Measurements from ENCODE around the gene MAST3. TPM values are rescaled to one million over a fixed set of nuclear protein-coding genes. Genes with fewer than 3 reads are reported as not detected.

The MAST3 gene
- total RNA-seq, 1 donor from 2014 or later = 10.7 TPM

DNA sequence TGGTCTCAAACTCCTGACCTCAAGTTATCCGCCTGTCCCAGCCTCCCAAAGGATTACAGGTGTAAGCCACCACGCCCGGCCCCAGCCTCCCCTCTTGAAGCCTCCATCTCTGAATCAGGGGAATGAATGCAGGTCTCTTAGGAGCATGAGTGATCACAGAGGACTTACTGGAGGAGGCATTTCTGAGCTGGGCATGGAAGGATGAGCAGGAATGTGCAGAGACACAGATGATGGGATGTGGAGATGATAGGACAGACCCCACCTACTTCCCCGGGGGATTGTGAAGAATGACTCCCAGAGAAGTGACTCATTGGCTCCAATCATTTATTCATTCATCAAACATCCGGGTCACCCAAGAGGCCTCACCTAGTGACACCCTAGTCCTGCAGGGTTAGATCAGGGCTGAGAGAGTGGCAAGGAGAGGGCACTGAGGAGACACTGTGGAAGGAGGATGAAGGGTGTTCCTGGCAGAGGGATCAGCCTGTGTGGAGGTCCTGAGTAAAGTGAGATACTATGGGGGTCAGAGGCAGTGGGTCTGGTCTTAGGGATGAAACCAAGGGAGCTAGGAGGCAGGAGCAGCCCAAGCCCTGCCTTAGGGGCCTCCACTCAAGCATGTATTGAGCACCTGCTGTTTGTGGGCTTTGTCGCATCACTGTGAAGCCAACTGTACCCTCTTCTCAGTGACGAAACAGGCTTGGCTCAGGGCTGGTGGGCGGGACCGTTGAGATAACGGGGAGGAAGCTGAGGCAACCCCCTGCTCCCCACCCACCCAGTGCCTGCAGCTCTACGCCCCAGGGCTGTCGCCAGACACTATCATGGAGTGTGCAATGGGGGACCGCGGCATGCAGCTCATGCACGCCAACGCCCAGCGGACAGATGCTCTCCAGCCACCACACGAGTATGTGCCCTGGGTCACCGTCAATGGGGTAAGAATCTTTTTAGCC lies 79.1 kb downstream of the MAST3 start:
- DNase-seq (ENCODE audit: low spot score, unreplicated experiment) = no peak
- Mint-ChIP-seq H3K36me3 (ENCODE audit: insufficient read depth) (peaks cover 3% of the 10 kb centered on the region), H3K9me3 (ENCODE audit: low read depth) (no peaks in the 10 kb centered on the region), H3K4me3 (ENCODE audit: low read depth) (no peak overlapping the region), H3K4me1 (ENCODE audit: low read depth) (no peaks in the 10 kb centered on the region), H3K27me3 (peaks cover 22% of the 10 kb centered on the region), H3K27ac (peak overlapping the region; percentile 52)
- TF ChIP-seq, protein P1, sequence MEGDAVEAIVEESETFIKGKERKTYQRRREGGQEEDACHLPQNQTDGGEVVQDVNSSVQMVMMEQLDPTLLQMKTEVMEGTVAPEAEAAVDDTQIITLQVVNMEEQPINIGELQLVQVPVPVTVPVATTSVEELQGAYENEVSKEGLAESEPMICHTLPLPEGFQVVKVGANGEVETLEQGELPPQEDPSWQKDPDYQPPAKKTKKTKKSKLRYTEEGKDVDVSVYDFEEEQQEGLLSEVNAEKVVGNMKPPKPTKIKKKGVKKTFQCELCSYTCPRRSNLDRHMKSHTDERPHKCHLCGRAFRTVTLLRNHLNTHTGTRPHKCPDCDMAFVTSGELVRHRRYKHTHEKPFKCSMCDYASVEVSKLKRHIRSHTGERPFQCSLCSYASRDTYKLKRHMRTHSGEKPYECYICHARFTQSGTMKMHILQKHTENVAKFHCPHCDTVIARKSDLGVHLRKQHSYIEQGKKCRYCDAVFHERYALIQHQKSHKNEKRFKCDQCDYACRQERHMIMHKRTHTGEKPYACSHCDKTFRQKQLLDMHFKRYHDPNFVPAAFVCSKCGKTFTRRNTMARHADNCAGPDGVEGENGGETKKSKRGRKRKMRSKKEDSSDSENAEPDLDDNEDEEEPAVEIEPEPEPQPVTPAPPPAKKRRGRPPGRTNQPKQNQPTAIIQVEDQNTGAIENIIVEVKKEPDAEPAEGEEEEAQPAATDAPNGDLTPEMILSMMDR (IDR thresholded peaks at IDR 0.05; ENCODE audit: unreplicated experiment) = no peak

DNA sequence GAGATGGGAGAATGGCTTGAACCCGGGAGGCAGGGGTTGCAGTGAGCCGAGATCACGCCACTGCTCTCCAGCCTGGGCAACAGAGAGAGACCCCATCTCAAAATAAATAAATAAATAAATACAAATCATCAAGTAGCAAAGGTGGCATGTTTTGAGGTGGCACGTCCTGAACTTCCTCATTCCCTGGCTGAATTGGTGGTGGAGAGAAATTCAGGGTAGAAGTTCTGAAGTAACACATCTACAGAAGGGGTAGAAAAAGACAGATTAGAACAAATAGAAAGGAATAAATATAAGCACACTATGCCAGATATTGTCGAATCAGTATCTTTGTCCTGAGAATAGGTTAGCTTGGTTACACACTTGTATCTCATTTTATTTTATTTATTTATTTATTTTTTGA lies 82.4 kb downstream of the MAST3 start:
- H3K4me1 Mint-ChIP-seq (ENCODE audit: low read depth) = no peaks in the 10 kb centered on the region
- no peak overlapping the region for H3K27ac Mint-ChIP-seq
- H3K4me3 Mint-ChIP-seq (ENCODE audit: low read depth) = no peak overlapping the region
- no peaks in the 10 kb centered on the region for H3K9me3 Mint-ChIP-seq (ENCODE audit: low read depth)
- no peaks in the 10 kb centered on the region for H3K36me3 Mint-ChIP-seq (ENCODE audit: insufficient read depth)
- DNase-seq (ENCODE audit: low spot score, unreplicated experiment) = no peak
- peaks cover 9% of the 10 kb centered on the region for H3K27me3 Mint-ChIP-seq
- TF ChIP-seq, protein P1 (IDR thresholded peaks at IDR 0.05; ENCODE audit: unreplicated experiment) = no peak

DNA sequence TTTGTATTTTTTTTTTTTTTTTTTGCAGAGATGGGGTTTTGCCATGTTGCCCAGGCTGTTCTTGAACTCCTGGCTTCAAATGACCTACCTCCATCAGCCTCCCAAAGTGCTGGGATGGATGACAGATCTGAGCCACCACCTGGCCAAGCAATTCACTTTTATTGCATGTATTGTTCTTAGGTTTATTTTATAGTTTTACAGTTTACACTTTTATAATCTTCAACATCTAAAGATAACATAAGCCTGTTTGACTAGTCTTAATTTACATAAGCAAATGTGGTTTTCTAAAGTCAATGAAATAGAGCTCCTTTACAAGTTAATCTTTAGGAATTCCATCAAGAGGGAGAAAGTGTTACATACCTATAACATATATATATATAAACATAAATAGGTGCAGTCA lies 86.0 kb downstream of the MAST3 start:
- H3K36me3 Mint-ChIP-seq (ENCODE audit: insufficient read depth) = no peaks in the 10 kb centered on the region
- no peaks in the 10 kb centered on the region for H3K9me3 Mint-ChIP-seq (ENCODE audit: low read depth)
- no peak overlapping the region for H3K4me3 Mint-ChIP-seq (ENCODE audit: low read depth)
- no peaks in the 10 kb centered on the region for H3K4me1 Mint-ChIP-seq (ENCODE audit: low read depth)
- no peak for DNase-seq (ENCODE audit: low spot score, unreplicated experiment)
- H3K27me3 Mint-ChIP-seq = no peaks in the 10 kb centered on the region
- TF ChIP-seq, protein P1 (IDR thresholded peaks at IDR 0.05; ENCODE audit: unreplicated experiment) = no peak
- H3K27ac Mint-ChIP-seq = no peak overlapping the region

DNA sequence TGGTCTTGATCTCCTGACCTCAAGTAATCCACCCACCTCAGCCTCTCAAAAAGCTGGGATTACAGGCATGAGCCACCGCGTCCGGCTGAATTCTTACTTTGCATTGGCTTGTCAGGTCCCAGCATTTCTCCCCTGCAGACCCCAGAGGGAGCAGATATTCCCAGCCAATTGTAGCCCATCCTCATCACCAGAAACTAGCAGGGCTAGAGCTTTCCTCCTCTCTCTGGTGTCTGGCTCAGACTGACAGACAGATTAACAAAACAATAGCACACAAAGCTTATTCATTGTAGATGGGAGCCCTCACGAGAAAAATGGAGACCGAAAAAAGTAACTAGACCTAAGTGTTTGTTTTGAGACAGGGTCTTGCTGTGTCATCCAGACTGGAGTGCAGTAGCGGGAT lies 88.0 kb downstream of the MAST3 start:
- Mint-ChIP-seq H3K27ac (no peak overlapping the region), H3K36me3 (ENCODE audit: insufficient read depth) (no peaks in the 10 kb centered on the region), H3K4me1 (ENCODE audit: low read depth) (no peaks in the 10 kb centered on the region), H3K27me3 (no peaks in the 10 kb centered on the region), H3K4me3 (ENCODE audit: low read depth) (no peak overlapping the region), H3K9me3 (ENCODE audit: low read depth) (no peaks in the 10 kb centered on the region)
- TF ChIP-seq, protein P1 (IDR thresholded peaks at IDR 0.05; ENCODE audit: unreplicated experiment) = no peak
- no peak for DNase-seq (ENCODE audit: low spot score, unreplicated experiment)

DNA sequence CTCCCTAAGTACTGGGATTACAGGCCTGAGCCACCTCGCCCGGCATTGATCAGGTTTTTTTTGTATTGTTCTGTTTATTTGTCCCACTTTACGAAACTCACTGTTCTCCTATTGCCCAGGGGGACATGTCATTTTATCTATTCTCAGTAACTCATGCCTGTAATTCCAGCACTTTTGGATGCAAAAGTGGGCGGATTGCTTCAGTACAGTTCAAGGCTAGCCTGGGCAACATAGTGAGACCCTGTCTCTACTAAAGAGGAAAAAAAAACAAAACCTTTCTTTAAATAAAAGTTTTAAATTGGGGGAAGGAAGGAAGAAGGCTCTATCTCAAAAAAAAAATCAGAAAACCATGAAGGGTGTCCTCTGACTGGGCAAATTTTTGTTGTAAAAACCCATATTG lies 92.7 kb downstream of the MAST3 start:
- Mint-ChIP-seq H3K27me3 (no peaks in the 10 kb centered on the region), H3K27ac (no peak overlapping the region), H3K9me3 (ENCODE audit: low read depth) (no peaks in the 10 kb centered on the region), H3K36me3 (ENCODE audit: insufficient read depth) (no peaks in the 10 kb centered on the region), H3K4me1 (ENCODE audit: low read depth) (peaks cover 8% of the 10 kb centered on the region), H3K4me3 (ENCODE audit: low read depth) (no peak overlapping the region)
- TF ChIP-seq, protein P1 (IDR thresholded peaks at IDR 0.05; ENCODE audit: unreplicated experiment) = no peak
- DNase-seq (ENCODE audit: low spot score, unreplicated experiment) = no peak
